Suprapubic skin (tissue), 4 donors: Measurements from ENCODE around the gene RINL.

Source experiments
- EP300 ChIP-seq: sonication (generic); formaldehyde crosslinking; IDR thresholded peaks from one replicate; pipeline ENCODE4 v1.6.1; 2017; ENCODE audit warnings: antibody characterized with exemption
- POLR2A ChIP-seq, 2 donors: fragments of 450-650 bp; IDR thresholded peaks; one replicate each; pipeline ENCODE4 v1.6.1; 2017; ENCODE audit warnings: antibody characterized with exemption in 2 of 2, mild to moderate bottlenecking in 2 of 2, moderate library complexity in 2 of 2
- POLR2AphosphoS5 ChIP-seq, 3 donors: sonication (generic); formaldehyde crosslinking; IDR thresholded peaks; one replicate each; pipeline ENCODE4 v1.6.1; 2017; ENCODE audit warnings: antibody characterized with exemption in 3 of 3
- TF ChIP-seq, protein P1 (sequence below), 2 donors: fragments of 200-600 bp in 1 of 2; fragments of 450-650 bp in 1 of 2; sonication (generic) in 1 of 2; IDR thresholded peaks; one replicate each; pipeline ENCODE4 v1.5.1; 2016 to 2019; ENCODE audit warnings: antibody characterized with exemption in 2 of 2, mild to moderate bottlenecking in 1 of 2, moderate library complexity in 1 of 2

DNA sequence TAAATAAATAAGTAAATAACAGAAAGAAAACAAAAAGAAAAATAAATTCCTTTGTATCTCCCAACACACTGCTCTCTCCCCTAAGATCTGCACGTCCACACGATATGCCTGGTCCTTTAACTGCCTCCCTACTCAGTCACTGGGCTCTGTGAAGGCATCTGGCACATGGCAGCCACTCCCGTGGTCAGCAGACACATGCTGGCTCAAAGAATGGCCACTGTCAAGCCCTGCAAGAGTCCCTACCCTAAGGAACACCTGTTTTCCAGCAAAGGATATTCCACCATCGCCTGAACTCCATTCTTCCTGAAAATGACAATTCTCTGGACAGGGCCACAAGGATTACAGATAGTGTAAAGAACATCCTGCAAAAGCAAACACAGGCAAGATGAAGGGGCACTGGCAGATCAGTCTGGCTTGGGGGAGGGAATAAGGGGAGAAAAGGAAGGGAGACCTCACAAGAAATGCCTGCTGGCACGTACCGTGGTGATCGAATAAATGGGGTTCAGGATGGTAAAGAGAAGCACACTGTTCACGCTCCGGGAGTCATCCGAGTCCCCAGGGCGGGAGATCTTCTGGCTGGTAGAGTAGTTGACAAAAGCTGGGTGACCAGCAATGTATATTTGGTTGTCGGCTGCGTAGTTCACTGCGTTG is 32.6 kb downstream of the RINL start:
- TF ChIP-seq, protein P1, sequence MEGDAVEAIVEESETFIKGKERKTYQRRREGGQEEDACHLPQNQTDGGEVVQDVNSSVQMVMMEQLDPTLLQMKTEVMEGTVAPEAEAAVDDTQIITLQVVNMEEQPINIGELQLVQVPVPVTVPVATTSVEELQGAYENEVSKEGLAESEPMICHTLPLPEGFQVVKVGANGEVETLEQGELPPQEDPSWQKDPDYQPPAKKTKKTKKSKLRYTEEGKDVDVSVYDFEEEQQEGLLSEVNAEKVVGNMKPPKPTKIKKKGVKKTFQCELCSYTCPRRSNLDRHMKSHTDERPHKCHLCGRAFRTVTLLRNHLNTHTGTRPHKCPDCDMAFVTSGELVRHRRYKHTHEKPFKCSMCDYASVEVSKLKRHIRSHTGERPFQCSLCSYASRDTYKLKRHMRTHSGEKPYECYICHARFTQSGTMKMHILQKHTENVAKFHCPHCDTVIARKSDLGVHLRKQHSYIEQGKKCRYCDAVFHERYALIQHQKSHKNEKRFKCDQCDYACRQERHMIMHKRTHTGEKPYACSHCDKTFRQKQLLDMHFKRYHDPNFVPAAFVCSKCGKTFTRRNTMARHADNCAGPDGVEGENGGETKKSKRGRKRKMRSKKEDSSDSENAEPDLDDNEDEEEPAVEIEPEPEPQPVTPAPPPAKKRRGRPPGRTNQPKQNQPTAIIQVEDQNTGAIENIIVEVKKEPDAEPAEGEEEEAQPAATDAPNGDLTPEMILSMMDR (IDR thresholded peaks at IDR 0.05), result no peak
- no peak for TF ChIP-seq POLR2A (IDR thresholded peaks at IDR 0.05)
- no peak for TF ChIP-seq POLR2AphosphoS5 (IDR thresholded peaks at IDR 0.05)
- no peak for TF ChIP-seq EP300
